HepG2 (cell line): ENCODE measurements around the gene ACADVL. TPM values are rescaled to one million over a fixed set of nuclear protein-coding genes. Genes with fewer than 3 reads are reported as not detected.
A peak's percentile ranks its signal among the peaks of the same experiment; 100 is the strongest.

Experiments used
- AFF4 ChIP-seq: sonication (generic); formaldehyde crosslinking; IDR thresholded peaks from 2 replicates; pipeline ENCODE4 v1.4.0; 2020; ENCODE audit warnings: missing genetic modification reagents
- ASH2L ChIP-seq: fragments of 300-600, 200-600 bp; sonication (generic); IDR thresholded peaks from 2 replicates; pipeline ENCODE4 v1.7.0; 2017; ENCODE audit warnings: low read depth, mild to moderate bottlenecking, moderate library complexity, mixed read lengths, low read length; ENCODE audit not compliant: insufficient read length
- MTA1 ChIP-seq: sonication (generic); formaldehyde crosslinking; IDR thresholded peaks from 2 replicates; pipeline ENCODE4 v1.4.0; 2020; ENCODE audit warnings: missing genetic modification reagents, mild to moderate bottlenecking, borderline replicate concordance
- NCOR1 ChIP-seq: fragments of 200-600 bp; sonication (generic); IDR thresholded peaks from 2 replicates; pipeline ENCODE4 v1.7.0; 2017; ENCODE audit warnings: antibody characterized with exemption, low read length, borderline replicate concordance
- PAF1 ChIP-seq: IDR thresholded peaks from 2 replicates; pipeline ENCODE4 v1.6.1; 2016; ENCODE audit warnings: missing genetic modification reagents, missing compliant biosample characterization
- PHF5A ChIP-seq: IDR thresholded peaks from one replicate; pipeline ENCODE4 v1.6.1; 2018; ENCODE audit warnings: low read depth, missing genetic modification reagents; ENCODE audit not compliant: unreplicated experiment
- TGIF2 ChIP-seq: IDR thresholded peaks from 2 replicates; pipeline ENCODE4 v1.6.1; 2016; ENCODE audit warnings: control low read depth, missing compliant biosample characterization
- WIZ ChIP-seq: sonication (generic); formaldehyde crosslinking; IDR thresholded peaks from 2 replicates; pipeline ENCODE4 v1.5.1; 2020; ENCODE audit warnings: mild to moderate bottlenecking, missing genetic modification reagents
- ZMYM4 ChIP-seq: sonication (generic); formaldehyde crosslinking; IDR thresholded peaks from 2 replicates; pipeline ENCODE4 v1.8.1; 2023; ENCODE audit warnings: mild to moderate bottlenecking, missing genetic modification reagents
- ZNF383 ChIP-seq: sonication (generic); formaldehyde crosslinking; IDR thresholded peaks from 2 replicates; pipeline ENCODE4 v1.4.0; 2020; ENCODE audit warnings: missing genetic modification reagents, mild to moderate bottlenecking, borderline replicate concordance
- ZNF7 ChIP-seq: IDR thresholded peaks from 2 replicates; pipeline ENCODE4 v1.6.1; 2016; ENCODE audit warnings: missing biosample characterization, missing genetic modification reagents
- polyA plus RNA-seq, 8 experiments: library from polyadenylated mRNA; depleted of rRNA in 3 of 8; stranded (reverse) in 7 of 8; unstranded in 1 of 8; fragments of >200 nt; fragmentation: Illumina TruSeq in 4 of 8; extraction: Trizol in 4 of 8; gene quantifications; 2 replicates each; pipeline versions ENCODE4 v1.2.1 to v1.2.3, GENCODE V29; 2011 to 2016; ENCODE audit warnings: low read depth in 4 of 8, missing spikeins in 1 of 8, mixed read lengths in 1 of 8; ENCODE audit not compliant: insufficient read depth in 1 of 8
- total RNA-seq, 5 experiments: library from RNA; depleted of rRNA; stranded (reverse); fragments of >200 nt; fragmentation: Illumina TruSeq; extraction: Trizol; gene quantifications; 2 replicates each; pipeline ENCODE4 v1.2.3, GENCODE V29; 2016; ENCODE audit warnings: low read depth in 1 of 5
- TF ChIP-seq, protein P1 (sequence below): IDR thresholded peaks from 2 replicates; pipeline ENCODE4 v1.6.1; 2016; ENCODE audit warnings: low read depth, missing genetic modification reagents, missing compliant biosample characterization
- TF ChIP-seq, protein P2 (sequence below): sonication (generic); formaldehyde crosslinking; IDR thresholded peaks from 2 replicates; pipeline ENCODE4 v1.4.0; 2020; ENCODE audit warnings: low read depth, missing genetic modification reagents
- TF ChIP-seq, protein P3 (sequence below): sonication (generic); formaldehyde crosslinking; IDR thresholded peaks from 2 replicates; pipeline ENCODE4 v1.5.1; 2020; ENCODE audit warnings: missing genetic modification reagents, mild to moderate bottlenecking, borderline replicate concordance

ACADVL gene
- total and polyA plus RNA-seq, 2 of the 13 experiments (the other 11 are each of a cell fraction or from before 2014, with no cell fraction given) = 219 to 412 TPM

DNA sequence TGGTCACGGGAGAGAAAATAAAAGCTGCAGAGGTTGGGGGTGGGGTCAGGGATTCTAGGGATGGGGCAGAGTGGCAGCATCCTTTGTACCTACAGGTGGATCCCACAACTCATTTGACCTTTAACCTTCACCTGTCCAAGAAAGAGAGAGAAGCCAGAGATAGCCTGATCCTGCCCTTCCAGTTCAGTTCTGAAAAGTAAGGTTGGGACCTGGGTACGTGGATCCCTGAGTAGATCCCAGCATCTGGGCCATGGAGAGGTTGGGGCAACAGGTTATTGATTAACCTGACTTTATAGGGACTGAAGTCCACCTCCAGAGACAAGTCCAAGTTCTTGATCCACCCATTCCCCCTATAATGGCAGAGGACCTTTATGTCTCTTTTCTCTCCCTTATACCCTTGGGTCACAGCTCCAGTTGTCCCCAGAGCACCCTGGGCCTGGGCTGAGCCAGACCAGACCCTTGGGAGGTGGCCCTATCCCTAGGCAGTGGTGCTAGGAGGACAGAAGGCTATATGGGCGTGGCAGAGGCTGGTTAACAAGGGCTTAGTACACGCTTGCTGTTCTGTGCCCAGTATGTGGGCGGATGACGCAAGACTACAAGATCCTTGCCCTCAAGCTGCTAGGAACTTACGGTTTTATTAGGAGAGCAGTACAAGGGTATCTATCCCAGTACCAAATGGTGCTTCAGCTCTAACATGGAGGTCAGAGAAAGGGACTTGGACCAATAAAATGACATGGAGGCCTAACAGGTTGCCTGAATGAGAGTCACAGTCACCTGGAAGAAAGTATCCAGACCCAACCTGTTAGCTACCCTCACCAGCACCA lies 39.2 kb downstream of the ACADVL start (continued):
- TF ChIP-seq, protein P1, sequence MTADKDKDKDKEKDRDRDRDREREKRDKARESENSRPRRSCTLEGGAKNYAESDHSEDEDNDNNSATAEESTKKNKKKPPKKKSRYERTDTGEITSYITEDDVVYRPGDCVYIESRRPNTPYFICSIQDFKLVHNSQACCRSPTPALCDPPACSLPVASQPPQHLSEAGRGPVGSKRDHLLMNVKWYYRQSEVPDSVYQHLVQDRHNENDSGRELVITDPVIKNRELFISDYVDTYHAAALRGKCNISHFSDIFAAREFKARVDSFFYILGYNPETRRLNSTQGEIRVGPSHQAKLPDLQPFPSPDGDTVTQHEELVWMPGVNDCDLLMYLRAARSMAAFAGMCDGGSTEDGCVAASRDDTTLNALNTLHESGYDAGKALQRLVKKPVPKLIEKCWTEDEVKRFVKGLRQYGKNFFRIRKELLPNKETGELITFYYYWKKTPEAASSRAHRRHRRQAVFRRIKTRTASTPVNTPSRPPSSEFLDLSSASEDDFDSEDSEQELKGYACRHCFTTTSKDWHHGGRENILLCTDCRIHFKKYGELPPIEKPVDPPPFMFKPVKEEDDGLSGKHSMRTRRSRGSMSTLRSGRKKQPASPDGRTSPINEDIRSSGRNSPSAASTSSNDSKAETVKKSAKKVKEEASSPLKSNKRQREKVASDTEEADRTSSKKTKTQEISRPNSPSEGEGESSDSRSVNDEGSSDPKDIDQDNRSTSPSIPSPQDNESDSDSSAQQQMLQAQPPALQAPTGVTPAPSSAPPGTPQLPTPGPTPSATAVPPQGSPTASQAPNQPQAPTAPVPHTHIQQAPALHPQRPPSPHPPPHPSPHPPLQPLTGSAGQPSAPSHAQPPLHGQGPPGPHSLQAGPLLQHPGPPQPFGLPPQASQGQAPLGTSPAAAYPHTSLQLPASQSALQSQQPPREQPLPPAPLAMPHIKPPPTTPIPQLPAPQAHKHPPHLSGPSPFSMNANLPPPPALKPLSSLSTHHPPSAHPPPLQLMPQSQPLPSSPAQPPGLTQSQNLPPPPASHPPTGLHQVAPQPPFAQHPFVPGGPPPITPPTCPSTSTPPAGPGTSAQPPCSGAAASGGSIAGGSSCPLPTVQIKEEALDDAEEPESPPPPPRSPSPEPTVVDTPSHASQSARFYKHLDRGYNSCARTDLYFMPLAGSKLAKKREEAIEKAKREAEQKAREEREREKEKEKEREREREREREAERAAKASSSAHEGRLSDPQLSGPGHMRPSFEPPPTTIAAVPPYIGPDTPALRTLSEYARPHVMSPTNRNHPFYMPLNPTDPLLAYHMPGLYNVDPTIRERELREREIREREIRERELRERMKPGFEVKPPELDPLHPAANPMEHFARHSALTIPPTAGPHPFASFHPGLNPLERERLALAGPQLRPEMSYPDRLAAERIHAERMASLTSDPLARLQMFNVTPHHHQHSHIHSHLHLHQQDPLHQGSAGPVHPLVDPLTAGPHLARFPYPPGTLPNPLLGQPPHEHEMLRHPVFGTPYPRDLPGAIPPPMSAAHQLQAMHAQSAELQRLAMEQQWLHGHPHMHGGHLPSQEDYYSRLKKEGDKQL = 0 out of 2 replicates have a peak, but pooled peaks have one; percentile 28
- TF ChIP-seq PHF5A (CRISPR knock-in tag) (no peak), MTA1 (CRISPR knock-in tag) (peak; percentile 80), ZNF7 (CRISPR knock-in tag) (no peak), ZMYM4 (0 out of 2 replicates have a peak, but pooled peaks have one; percentile 44), ASH2L (peak; percentile 77), NCOR1 (peak; percentile 90; the same call in 1 of the 2 replicates), ZNF383 (CRISPR knock-in tag) (no peak), TGIF2 (0 out of 2 replicates have a peak, but pooled peaks have one; percentile 51), AFF4 (CRISPR knock-in tag) (0 out of 2 replicates have a peak, but pooled peaks have one; percentile 19), PAF1 (CRISPR knock-in tag) (no peak), WIZ (CRISPR knock-in tag) (no peak)
- TF ChIP-seq, protein P2, sequence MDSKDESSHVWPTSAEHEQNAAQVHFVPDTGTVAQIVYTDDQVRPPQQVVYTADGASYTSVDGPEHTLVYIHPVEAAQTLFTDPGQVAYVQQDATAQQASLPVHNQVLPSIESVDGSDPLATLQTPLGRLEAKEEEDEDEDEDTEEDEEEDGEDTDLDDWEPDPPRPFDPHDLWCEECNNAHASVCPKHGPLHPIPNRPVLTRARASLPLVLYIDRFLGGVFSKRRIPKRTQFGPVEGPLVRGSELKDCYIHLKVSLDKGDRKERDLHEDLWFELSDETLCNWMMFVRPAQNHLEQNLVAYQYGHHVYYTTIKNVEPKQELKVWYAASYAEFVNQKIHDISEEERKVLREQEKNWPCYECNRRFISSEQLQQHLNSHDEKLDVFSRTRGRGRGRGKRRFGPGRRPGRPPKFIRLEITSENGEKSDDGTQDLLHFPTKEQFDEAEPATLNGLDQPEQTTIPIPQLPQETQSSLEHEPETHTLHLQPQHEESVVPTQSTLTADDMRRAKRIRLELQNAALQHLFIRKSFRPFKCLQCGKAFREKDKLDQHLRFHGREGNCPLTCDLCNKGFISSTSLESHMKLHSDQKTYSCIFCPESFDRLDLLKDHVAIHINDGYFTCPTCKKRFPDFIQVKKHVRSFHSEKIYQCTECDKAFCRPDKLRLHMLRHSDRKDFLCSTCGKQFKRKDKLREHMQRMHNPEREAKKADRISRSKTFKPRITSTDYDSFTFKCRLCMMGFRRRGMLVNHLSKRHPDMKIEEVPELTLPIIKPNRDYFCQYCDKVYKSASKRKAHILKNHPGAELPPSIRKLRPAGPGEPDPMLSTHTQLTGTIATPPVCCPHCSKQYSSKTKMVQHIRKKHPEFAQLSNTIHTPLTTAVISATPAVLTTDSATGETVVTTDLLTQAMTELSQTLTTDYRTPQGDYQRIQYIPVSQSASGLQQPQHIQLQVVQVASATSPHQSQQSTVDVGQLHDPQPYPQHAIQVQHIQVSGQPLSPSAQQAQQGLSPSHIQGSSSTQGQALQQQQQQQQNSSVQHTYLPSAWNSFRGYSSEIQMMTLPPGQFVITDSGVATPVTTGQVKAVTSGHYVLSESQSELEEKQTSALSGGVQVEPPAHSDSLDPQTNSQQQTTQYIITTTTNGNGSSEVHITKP = no peak
- TF ChIP-seq, protein P3, sequence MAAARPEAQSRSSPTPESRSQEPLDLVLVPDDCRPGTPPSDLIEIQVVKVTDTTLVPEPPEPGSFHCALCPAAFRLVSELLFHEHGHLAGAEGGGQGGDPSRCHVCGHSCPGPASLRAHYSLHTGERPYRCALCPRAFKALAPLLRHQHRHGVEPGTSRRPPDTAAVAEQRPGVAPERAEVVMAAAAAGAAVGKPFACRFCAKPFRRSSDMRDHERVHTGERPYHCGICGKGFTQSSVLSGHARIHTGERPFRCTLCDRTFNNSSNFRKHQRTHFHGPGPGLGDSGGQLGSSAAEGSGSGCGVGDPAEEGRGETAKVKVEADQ (CRISPR knock-in tag) = peak; percentile 85
